GM23248 (cell line): Measurements from ENCODE around the gene AARS2.

Experiments
- EZH2 ChIP-seq: fragments of 200-600 bp; sonication (generic); IDR thresholded peaks from 2 replicates; pipeline ENCODE4 v1.6.1; 2018; ENCODE audit warnings: antibody characterized with exemption, mild to moderate bottlenecking; ENCODE audit not compliant: insufficient read depth, poor library complexity, severe bottlenecking
- EZH2phosphoT487 ChIP-seq: fragments of 200-600 bp; sonication (generic); IDR thresholded peaks from 2 replicates; pipeline ENCODE4 v1.6.1; 2018; ENCODE audit warnings: antibody characterized with exemption, moderate library complexity, mild to moderate bottlenecking, low read depth; ENCODE audit not compliant: insufficient read depth

DNA sequence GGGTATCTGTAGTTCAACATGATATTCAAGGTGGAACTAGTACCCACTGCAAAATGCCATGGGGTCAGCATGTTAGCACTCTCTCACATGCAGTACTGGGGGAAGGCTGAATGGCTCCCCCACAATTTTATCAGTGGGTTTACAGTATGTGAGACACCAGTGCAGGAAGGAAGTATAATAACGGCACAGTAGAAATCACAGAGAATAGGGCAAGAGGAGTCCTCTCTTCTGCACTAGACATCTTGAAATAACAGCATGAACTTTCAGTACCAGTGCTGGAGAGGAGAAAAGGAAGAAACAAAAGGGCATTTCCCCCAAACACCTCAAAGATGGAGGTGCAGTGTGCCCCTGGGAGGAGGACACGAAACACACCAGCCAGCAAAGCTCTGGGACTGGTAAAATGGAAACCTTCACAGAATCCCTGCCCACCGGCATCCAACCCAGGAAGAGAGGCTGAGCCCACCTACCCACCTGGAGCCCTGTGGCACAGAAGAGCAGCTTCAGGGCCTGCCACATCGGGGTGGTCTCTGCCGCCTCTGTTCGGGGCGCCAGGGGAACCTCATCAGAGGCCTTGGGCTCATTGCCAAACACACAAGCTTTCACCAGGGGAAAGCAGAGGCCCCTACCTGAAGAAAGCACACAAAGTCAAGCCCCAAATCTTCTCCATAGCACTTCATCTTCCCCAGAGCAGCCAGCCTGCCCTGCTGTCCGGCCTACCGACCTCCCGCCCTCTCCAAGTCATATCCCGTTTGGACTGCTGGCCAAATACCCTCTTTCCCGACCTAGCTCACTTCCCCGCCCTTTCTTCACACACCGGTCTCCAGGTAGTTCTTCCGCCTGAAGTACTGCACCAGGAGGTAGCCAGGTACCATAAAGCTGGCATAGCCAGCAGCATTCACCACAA lies 57.0 kb downstream of the AARS2 start:
- TF ChIP-seq EZH2 (no peak), EZH2phosphoT487 (no peak)
